ENCODE data around the gene KPTN.

KPTN gene

DNA sequence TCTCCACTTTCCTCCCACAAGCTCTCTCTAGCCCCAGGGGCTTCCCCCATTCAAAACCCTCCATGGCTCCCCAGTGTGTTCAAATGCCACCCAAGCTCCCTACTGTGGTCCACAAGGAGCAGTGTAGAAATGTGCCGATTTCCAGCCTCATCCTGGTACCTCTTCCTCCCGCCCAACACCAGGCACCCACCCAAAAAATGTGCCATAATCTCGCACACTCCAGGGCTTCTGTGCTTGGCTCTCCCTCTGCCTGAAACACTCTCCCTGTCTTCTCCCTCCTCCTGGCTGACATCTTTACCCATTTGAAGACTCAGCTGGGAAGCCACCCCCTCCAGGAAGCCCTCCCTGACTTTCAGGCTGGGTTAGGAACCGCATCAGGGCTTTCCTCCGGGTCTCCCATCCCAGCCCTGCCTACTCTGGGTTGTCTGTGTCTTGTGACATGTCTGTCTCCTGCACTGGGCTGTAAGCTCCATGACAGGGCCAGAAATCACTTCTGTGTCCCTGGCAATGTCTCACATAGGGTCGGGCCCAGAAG lies 48.1 kb downstream of the KPTN start:
- no peak for DNase-seq (ENCODE audit: low read depth in 2 of 2)

DNA sequence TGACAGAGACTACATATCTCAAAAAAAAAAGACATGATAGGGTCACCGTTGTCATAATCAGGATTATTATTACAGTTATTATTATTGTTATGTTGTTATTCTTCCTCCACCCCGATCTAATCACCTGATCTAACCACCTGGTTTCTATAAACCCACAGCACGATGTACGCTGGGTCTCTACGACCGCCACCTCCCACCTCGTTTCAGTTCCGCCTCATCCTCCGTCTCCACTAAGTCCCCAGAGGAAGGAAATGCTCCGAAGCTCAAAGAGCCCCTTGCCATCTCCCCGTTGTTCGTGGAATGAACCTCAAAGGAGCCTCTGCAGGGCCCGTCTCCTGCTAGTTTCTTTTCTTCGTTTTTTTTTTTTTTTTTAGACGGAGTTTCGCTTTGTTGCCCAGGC lies 48.8 kb downstream of the KPTN start:
- DNase-seq (ENCODE audit: low read depth in 2 of 2): no peak

DNA sequence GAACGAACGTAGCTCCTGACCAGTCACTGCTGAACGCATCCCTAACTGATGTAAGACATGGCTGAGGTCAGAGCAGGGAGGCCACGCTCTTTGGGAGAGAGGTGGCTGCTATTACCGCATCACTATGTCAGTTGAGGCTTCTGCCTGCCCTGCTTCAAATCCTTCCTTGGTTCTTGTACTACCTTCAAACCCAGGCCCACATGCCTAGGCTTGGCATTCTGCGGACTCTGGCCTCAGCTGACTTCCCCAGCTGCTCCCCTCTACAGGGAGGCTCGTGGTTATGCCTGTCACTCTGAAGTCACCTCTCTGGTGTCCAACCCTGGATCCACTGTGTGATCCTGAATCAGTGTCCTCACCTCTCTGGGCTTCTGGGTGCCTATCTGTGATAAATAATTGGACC lies 49.9 kb downstream of the KPTN start:
- DNase-seq (ENCODE audit: low read depth in 2 of 2): no peak

DNA sequence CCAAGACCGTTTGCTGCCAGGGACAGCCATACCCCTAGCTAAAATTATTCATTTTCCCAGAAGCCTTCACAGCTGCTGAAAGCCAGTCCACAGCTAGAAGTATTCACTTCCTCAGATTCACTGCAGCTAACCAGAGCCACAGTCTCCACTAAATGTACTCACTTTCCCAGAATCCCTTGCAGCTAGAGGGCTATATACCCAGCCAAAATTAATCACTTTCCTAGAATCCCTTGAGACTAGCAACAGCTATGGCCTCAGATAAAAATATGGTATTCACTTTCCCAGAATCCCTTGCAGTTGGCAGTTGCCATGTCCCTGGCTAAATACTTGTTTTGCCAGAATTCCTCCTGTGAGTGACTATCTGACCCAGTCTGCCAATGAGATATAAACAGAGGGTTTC lies 50.9 kb downstream of the KPTN start:
- DNase-seq (ENCODE audit: low read depth in 2 of 2): no peak

DNA sequence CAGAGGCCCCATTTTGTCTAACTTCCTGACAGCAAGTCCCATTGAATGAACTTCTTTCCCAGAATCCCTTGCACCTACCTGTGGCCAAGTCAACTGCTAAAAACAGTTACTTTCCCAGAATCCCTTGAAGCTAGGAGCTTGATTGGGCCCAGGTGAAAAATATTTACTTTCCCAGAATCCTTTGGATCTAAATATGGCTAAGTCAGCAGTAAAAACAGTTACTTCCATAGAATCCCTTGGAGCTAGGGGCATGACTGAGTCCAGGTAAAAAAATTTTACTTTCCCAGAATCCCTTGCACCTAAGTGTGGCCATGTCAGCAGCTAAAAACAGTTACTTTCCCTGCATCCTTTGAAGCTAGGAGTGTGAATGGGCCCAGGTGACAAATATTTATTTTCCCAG lies 51.5 kb downstream of the KPTN start:
- no peak for DNase-seq (ENCODE audit: low read depth in 2 of 2)

DNA sequence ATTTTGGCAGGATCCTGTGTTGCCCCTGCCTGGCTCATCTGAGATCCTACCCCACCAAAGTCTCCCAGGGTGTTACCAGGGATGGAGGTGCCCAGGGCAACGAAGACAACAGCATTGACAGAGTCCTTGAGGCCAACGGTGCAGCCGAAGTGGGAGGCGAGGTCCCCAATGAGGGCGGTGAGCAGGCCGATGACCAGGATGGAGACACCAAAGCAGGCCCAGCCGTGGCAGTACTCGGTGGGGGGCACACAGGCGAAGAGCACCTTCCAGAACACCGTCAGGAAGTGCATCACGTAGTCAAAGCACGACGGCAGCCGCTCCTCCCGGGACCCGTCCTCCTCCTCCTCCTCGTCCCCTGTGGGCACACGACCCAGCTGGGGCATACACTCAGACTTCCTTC lies 51.9 kb downstream of the KPTN start:
- DNase-seq (ENCODE audit: low read depth in 2 of 2): no peak

DNA sequence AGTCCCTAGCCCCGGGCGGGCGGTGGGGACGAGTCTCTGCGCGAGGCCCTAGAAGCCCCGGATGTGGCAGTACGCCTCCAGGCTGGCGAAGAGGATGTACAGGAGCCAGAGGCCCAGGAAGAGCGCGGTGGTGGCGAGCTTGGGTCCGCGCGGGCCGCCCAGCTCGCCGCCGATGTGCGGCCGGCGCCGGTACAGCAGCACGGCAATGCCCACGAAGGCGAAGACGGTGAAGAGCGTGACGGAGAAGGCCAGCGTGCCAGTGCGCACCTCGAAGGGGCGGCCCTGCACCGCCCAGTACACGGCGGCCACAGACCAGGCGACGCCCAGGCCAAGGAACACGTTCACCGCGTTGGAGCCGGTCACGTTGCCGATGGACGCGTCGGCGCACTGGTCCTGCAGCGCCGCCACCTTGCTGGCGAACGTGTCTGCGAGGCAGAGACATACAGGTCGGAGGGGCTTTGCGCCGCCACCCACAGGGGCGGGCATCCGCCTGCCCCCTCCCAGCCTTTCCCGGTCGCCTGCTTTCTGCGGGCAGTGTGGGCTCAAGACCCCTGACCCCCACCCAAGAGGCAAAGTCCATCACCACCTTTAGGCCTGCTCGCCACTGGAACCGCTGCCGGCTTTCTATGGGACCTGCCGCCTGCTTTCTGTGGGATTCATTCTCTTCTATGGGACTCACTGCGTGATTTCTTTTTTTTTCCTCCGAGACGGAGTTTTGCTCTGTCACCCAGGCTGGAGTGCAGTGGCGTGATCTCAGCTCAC lies 53.8 kb downstream of the KPTN start:
- no peak for DNase-seq (ENCODE audit: low read depth in 2 of 2)

DNA sequence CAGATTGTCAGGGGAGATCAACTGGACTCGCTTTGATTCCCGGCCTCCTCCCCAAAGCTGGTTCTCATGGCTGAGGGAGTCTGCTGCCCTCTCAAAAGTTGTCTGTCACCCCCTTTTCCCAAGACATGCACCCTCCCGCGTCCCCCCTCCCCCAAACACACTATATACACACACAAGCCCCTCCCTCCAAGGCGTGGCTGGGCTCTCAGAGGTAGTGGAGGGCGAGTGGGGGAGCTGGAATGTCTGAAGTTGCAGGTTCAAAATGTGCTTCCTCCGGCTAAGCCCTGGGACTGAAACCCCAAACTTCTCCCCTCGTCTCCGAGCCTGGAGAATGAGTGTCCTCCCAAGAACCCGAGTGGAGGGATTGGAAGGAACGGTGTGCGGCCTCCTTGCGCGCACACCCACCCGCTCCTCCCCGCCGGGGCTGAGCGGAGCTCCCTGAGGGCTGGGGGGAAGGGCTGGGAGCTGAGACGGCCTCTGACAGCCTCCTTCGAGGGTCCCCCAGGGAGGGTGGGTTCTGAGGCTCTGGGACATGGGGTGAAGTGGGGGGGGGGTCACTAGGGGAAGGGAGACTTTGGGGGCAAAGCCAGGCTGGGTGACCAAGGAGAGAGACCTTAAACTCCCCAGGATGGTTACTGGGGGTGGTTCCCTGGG lies 54.8 kb downstream of the KPTN start:
- DNase-seq (ENCODE audit: low read depth in 2 of 2): no peak

DNA sequence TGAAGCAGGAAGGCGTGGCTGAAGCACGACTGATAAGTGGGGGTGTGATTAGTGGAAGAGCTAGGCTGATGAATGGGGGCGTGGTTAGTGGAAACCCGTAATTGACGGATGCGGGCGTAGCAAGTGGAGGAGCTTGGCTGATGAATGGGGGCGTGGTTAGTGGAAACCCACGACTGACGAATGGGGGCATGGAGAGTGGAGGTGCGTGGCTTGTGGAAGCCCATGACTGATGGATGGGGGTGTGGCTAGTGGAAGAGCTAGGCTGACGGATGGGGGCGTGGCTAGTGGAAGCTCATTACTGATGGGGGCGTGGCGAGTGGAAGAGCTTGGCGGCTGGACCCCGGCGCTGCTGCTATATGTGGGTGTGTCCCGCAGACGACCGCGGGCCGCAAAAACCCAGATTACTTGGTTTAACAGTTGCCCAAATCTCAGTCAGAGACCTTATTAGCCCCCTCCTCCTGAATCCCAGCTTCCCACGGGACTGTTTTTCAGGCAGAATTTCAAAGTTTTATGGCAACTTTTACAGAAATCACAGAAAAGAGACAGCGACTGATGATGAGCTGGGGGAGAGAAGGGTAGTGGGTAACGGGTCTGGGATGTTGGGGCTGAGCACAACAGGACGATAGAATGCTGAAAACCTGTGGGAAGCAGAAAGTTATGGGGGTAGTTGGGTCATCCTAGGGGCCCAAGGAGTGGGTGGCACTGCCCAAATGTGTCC lies 55.7 kb downstream of the KPTN start:
- DNase-seq (ENCODE audit: low read depth in 2 of 2): peak; percentile 86 to 91

DNA sequence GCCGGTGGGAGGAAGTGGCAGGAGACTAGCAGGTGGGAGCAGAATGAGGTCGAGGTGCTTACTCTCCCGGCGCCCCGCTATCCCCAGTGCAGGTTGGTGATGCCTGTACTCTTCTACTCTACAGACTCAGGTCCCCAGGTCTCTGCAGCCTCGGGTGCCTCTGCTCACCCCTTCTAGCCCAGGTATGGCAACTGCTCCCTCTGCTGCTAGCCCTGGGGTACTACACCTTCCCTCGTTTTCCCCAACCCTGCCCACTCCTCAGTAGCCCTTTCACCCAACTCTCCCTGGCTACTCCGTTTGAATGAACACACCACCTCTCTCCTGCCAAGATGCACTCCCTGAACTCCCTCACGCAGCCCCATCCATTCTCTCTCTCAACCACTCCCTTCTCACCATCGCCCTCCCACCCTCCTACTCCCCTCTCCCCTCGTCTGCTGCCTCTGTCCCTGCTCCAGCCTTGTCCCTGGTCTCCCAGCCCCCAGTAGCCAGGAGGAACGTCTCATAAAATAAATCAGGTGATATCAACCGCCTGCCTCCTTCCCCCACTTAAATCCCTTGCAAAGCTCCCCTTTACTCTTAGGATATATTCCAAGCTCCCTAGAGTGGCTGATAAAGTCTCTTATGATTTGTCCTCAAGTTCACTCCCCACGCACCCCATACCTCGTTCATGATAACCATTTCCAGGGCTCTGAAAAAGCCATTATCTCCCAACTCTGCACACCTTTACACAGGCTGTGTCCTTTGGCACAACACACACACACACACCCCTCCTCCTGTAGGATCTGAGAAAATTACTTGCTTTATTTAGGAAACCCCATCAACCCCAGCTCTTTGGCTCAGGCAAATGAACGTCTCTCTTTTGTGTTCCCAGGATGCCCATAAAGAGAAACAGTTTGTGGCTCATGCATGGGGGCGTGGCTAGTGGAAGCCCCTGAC lies 56.5 kb downstream of the KPTN start:
- DNase-seq (ENCODE audit: low read depth in 2 of 2): peak; percentile 45 to 67

Measured in stimulated activated CD4-positive, alpha-beta T cell treated with anti-CD3 and anti-CD28 coated beads, Interleukin-15, amount 100 ng/mL, for 48 hours (primary cell).